Liver (tissue), 9 donors: ENCODE measurements around the gene RPL26. TPM values are rescaled to one million over a fixed set of nuclear protein-coding genes. Genes with fewer than 3 reads are reported as not detected.

Source experiments
- DNase-seq: peaks from one replicate; pipeline ENCODE4 v3.0.0-alpha.2; 2017; ENCODE audit warnings: low spot score
- H3K27ac ChIP-seq, 2 donors: one replicate each; pipeline ENCODE4 v1.7.0; 2013; ENCODE audit warnings: inconsistent platforms in 2 of 2, low read length in 2 of 2, control low read depth in 1 of 2, low read depth in 1 of 2, mild to moderate bottlenecking in 1 of 2
- H3K27me3 ChIP-seq, 4 donors: one replicate each; pipeline versions ENCODE4 v1.6.1 to v1.7.0; 2013; ENCODE audit warnings: low read length in 3 of 4, inconsistent platforms in 1 of 4, mild to moderate bottlenecking in 1 of 4, moderate library complexity in 1 of 4; ENCODE audit not compliant: control insufficient read depth in 4 of 4, insufficient read depth in 4 of 4
- H3K36me3 ChIP-seq, 4 donors: one replicate each; pipeline versions ENCODE4 v1.6.1 to v1.7.0; 2013; ENCODE audit warnings: low read length in 3 of 4, mild to moderate bottlenecking in 3 of 4, low read depth in 1 of 4, moderate library complexity in 1 of 4; ENCODE audit not compliant: control insufficient read depth in 4 of 4, insufficient read depth in 3 of 4
- H3K4me1 ChIP-seq, 4 donors: one replicate each; pipeline versions ENCODE4 v1.6.1 to v1.7.0; 2013; ENCODE audit warnings: low read length in 3 of 4, mild to moderate bottlenecking in 3 of 4, moderate library complexity in 1 of 4; ENCODE audit not compliant: control insufficient read depth in 4 of 4, insufficient read depth in 4 of 4
- H3K4me3 ChIP-seq, 3 donors: one replicate each; pipeline versions ENCODE4 v1.6.1 to v1.7.0; 2013; ENCODE audit warnings: low read length in 3 of 3, control low read depth in 1 of 3, low read depth in 1 of 3, mild to moderate bottlenecking in 1 of 3
- H3K9ac ChIP-seq, 2 donors: one replicate each; pipeline ENCODE4 v1.7.0; 2013; ENCODE audit warnings: low read length in 2 of 2, mild to moderate bottlenecking in 2 of 2, moderate library complexity in 2 of 2, control low read depth in 1 of 2, low read depth in 1 of 2
- H3K9me3 ChIP-seq, 4 donors: one replicate each; pipeline versions ENCODE4 v1.6.1 to v1.7.0; 2013; ENCODE audit warnings: low read length in 3 of 4; ENCODE audit not compliant: control insufficient read depth in 4 of 4
- ATF3 ChIP-seq: IDR thresholded peaks from 2 replicates; pipeline ENCODE4 v1.6.1; 2016; ENCODE audit warnings: antibody characterized with exemption
- CTCF ChIP-seq: fragments of 150-350 bp; IDR thresholded peaks from 2 replicates; pipeline ENCODE4 v1.5.1; 2017; ENCODE audit warnings: improper control_type of control experiment, low read depth, low read length; ENCODE audit not compliant: missing input control
- EGR1 ChIP-seq, 2 donors: IDR thresholded peaks; 2 replicates each; pipeline ENCODE4 v1.6.1; 2016 to 2018; ENCODE audit warnings: antibody characterized with exemption in 2 of 2, low read depth in 2 of 2
- FOXA1 ChIP-seq: IDR thresholded peaks from 2 replicates; pipeline ENCODE4 v1.6.1; 2016; ENCODE audit warnings: antibody characterized with exemption
- FOXA2 ChIP-seq: IDR thresholded peaks from 2 replicates; pipeline ENCODE4 v1.6.1; 2016; ENCODE audit warnings: antibody characterized with exemption
- GABPA ChIP-seq, 2 donors: IDR thresholded peaks in 1 of 2; conservative IDR thresholded peaks in 1 of 2; 2 replicates each; pipeline ENCODE4 v1.6.1; 2016; ENCODE audit warnings: antibody characterized with exemption in 2 of 2, mild to moderate bottlenecking in 1 of 2, moderate library complexity in 1 of 2
- HNF4A ChIP-seq, 2 donors: conservative IDR thresholded peaks; 2 replicates each; pipeline ENCODE4 v1.6.1; 2016; ENCODE audit warnings: antibody characterized with exemption in 2 of 2, mild to moderate bottlenecking in 2 of 2
- HNF4G ChIP-seq: IDR thresholded peaks from 2 replicates; pipeline ENCODE4 v1.6.1; 2016; ENCODE audit warnings: antibody characterized with exemption
- JUND ChIP-seq, 2 donors: IDR thresholded peaks; 2 replicates each; pipeline ENCODE4 v1.6.1; 2016; ENCODE audit warnings: antibody characterized with exemption in 2 of 2
- MAX ChIP-seq: IDR thresholded peaks from 2 replicates; pipeline ENCODE4 v1.6.1; 2016; ENCODE audit warnings: antibody characterized with exemption
- NR2F2 ChIP-seq: IDR thresholded peaks from 2 replicates; pipeline ENCODE4 v1.6.1; 2016; ENCODE audit warnings: antibody characterized with exemption
- RAD21 ChIP-seq, 2 donors: IDR thresholded peaks; 2 replicates each; pipeline ENCODE4 v1.6.1; 2016; ENCODE audit warnings: antibody characterized with exemption in 2 of 2, mild to moderate bottlenecking in 2 of 2
- REST ChIP-seq: IDR thresholded peaks from 2 replicates; pipeline ENCODE4 v1.6.1; 2016; ENCODE audit warnings: antibody characterized with exemption, mild to moderate bottlenecking
- RXRA ChIP-seq, 2 donors: IDR thresholded peaks; 2 replicates each; pipeline ENCODE4 v1.6.1; 2017 to 2018; ENCODE audit warnings: antibody characterized with exemption in 2 of 2, mild to moderate bottlenecking in 1 of 2
- SP1 ChIP-seq: IDR thresholded peaks from 2 replicates; pipeline ENCODE4 v1.6.1; 2018; ENCODE audit warnings: antibody characterized with exemption, mild to moderate bottlenecking
- TAF1 ChIP-seq: conservative IDR thresholded peaks from 2 replicates; pipeline ENCODE4 v1.6.1; 2016; ENCODE audit warnings: antibody characterized with exemption, mild to moderate bottlenecking
- YY1 ChIP-seq: IDR thresholded peaks from 2 replicates; pipeline ENCODE4 v1.6.1; 2016; ENCODE audit warnings: antibody characterized with exemption, mild to moderate bottlenecking
- ZBTB33 ChIP-seq: IDR thresholded peaks from 2 replicates; pipeline ENCODE4 v1.6.1; 2016; ENCODE audit warnings: antibody characterized with exemption
- WGBS: extraction: QIAGEN DNeasy Blood & Tissue Kit; methylation state at CpG from one replicate; pipeline ENCODE4 v1.1.7; 2013; 5-methylcytosine and 5-hydroxymethylcytosine counted together
- polyA plus RNA-seq, 2 donors: library from polyadenylated mRNA; stranded (reverse) in 1 of 2; unstranded in 1 of 2; fragments of 200-250 nt in 1 of 2; fragments of >200 nt in 1 of 2; fragmentation: Nextera tagmentation in 1 of 2; extraction: Ambion mirVana in 1 of 2; gene quantifications; one replicate each; pipeline versions ENCODE4 v1.2.1 to v1.2.3, GENCODE V29; 2013 to 2015
- total RNA-seq, 2 donors: library from RNA; depleted of rRNA; stranded (reverse); fragments of >200 nt; gene quantifications; one replicate each; pipeline ENCODE4 v1.2.3, GENCODE V29; 2014
- donor health status: healthy.
- donor health status: healthy.
- donor health status: healthy.
- donor health status: healthy.
- donor health status: healthy.

Gene RPL26
- total and polyA plus RNA-seq, 4 donors: 309 to 1,192 (median 1,053) TPM

- WGBS: 38% methylated on average over 5 of the region's 5 CpGs
- Histone ChIP-seq H3K27me3 (no peaks in the 10 kb centered on the region), H3K9me3 (no peaks in the 10 kb centered on the region), H3K4me1 (no peaks in the 10 kb centered on the region), H3K36me3 (no peaks in the 10 kb centered on the region), H3K4me3 (no peak overlapping the region), H3K9ac (no peak overlapping the region), H3K27ac (no peak overlapping the region)
- TF ChIP-seq YY1 (no peak), FOXA2 (no peak), GABPA (IDR thresholded peaks at IDR 0.05 in 1 of 2, conservative IDR thresholded peaks at IDR 0.05 in 1 of 2) (no peak), RXRA (IDR thresholded peaks at IDR 0.05) (no peak), SP1 (no peak), RAD21 (IDR thresholded peaks at IDR 0.05) (no peak), REST (no peak), TAF1 (no peak)
- no peak for DNase-seq
These were observed 50.3 kb downstream of the RPL26 start for GRCh38 chr17:8332688-8333087.

GRCh38 chr17:8332128-8332527, 50.9 kb downstream of the RPL26 start:
- H3K9me3 ChIP-seq: no peaks in the 10 kb centered on the region
- no peaks in the 10 kb centered on the region for H3K36me3 ChIP-seq
- H3K4me1 ChIP-seq: peaks cover under 1 to 3% (median 2%) of the 10 kb centered on the region in 4 donors
- H3K9ac ChIP-seq: no peak overlapping the region
- no peaks in the 10 kb centered on the region for H3K27me3 ChIP-seq
- H3K4me3 ChIP-seq: no peak overlapping the region
- 78% methylated on average over 2 of the region's 2 CpGs for WGBS
- no peak for TF ChIP-seq TAF1
- TF ChIP-seq MAX: no peak
- TF ChIP-seq RXRA (IDR thresholded peaks at IDR 0.05): no peak
- TF ChIP-seq JUND (IDR thresholded peaks at IDR 0.05): no peak
- no peak for TF ChIP-seq HNF4A (conservative IDR thresholded peaks at IDR 0.05)
- TF ChIP-seq FOXA1: no peak
- TF ChIP-seq FOXA2: no peak
- TF ChIP-seq ATF3: no peak
- no peak for TF ChIP-seq HNF4G
- TF ChIP-seq GABPA (IDR thresholded peaks at IDR 0.05 in 1 of 2, conservative IDR thresholded peaks at IDR 0.05 in 1 of 2): no peak
- no peak for TF ChIP-seq YY1
- TF ChIP-seq ZBTB33: no peak
- TF ChIP-seq SP1: no peak
- no peak for TF ChIP-seq NR2F2
- TF ChIP-seq RAD21 (IDR thresholded peaks at IDR 0.05): no peak
- no peak for TF ChIP-seq EGR1 (IDR thresholded peaks at IDR 0.05; ENCODE audit: low read depth in 2 of 2)
- TF ChIP-seq CTCF: no peak
- no peak for TF ChIP-seq REST
- H3K27ac ChIP-seq: no peak overlapping the region
- no peak for DNase-seq
